Body of pancreas (tissue), 4 donors: ENCODE results near the gene NFX1. TPM values are rescaled to one million over a fixed set of nuclear protein-coding genes. Genes with fewer than 3 reads are reported as not detected.

ENCODE experiments used
- ATAC-seq: fragments of 150-250 bp; one replicate; pipeline ENCODE4 v1.9.1; 2016
- DNase-seq, 4 donors: peaks; one replicate each; pipeline ENCODE4 v3.0.0-alpha.2; 2019
- H3K27ac ChIP-seq, 4 donors: fragments of 200-600 bp; sonication (generic); 1 replicate in 3 of 4; 2 replicates in 1 of 4; pipeline versions ENCODE4 v1.5.1 to v1.6.1; 2016 to 2019; ENCODE audit warnings: mild to moderate bottlenecking in 1 of 4, mixed read lengths in 1 of 4, moderate library complexity in 1 of 4
- H3K27me3 ChIP-seq, 2 donors: fragments of 200-600 bp; sonication (generic); one replicate each; pipeline ENCODE4 v1.6.0; 2016; ENCODE audit warnings: mild to moderate bottlenecking in 1 of 2
- H3K36me3 ChIP-seq, 2 donors: fragments of 200-600 bp; sonication (generic); replicated peaks in 1 of 2; 2 replicates each; pipeline ENCODE4 v1.5.1; 2016; ENCODE audit warnings: low read depth in 2 of 2; ENCODE audit not compliant: insufficient read depth in 1 of 2
- H3K4me1 ChIP-seq: fragments of 200-600 bp; sonication (generic); one replicate; pipeline ENCODE4 v1.6.0; 2016
- H3K4me3 ChIP-seq, 2 donors: fragments of 200-600 bp; sonication (generic); 1 replicate in 1 of 2; 2 replicates in 1 of 2; pipeline ENCODE4 v1.5.1; 2016 to 2019
- H3K9me3 ChIP-seq, 3 donors: fragments of 200-600 bp; sonication (generic); 1 replicate in 2 of 3; 2 replicates in 1 of 3; pipeline ENCODE4 v1.5.1; 2016
- CTCF ChIP-seq, 7 experiments: fragments of 450-650 bp in 4 of 7; fragments of 200-600 bp in 3 of 7; sonication (generic) in 3 of 7; IDR thresholded peaks; one replicate each; pipeline ENCODE4 v1.5.1; 2016 to 2019; ENCODE audit warnings: antibody characterized with exemption in 7 of 7
- POLR2A ChIP-seq, 3 donors: fragments of 450-650 bp; IDR thresholded peaks; one replicate each; pipeline ENCODE4 v1.6.1; 2016; ENCODE audit warnings: antibody characterized with exemption in 3 of 3, mild to moderate bottlenecking in 2 of 3
- WGBS, 2 donors: methylation state at CpG; one replicate each; pipeline ENCODE4 v1.1.5; 2017; 5-methylcytosine and 5-hydroxymethylcytosine counted together
- intact Hi-C: fragments of 100-400 bp; cut with DNase I; formaldehyde crosslinking; loops from one replicate; pipeline ENCODE4 v1.15.1; 2023
- total RNA-seq, 2 donors: library from RNA; depleted of rRNA; stranded (reverse); fragments of >200 nt; gene quantifications; one replicate each; pipeline ENCODE4 v1.1.0, GENCODE V29; 2016

NFX1 gene
- total RNA-seq, 2 donors from 2014 or later, result 22.1 to 26.4 TPM

DNA sequence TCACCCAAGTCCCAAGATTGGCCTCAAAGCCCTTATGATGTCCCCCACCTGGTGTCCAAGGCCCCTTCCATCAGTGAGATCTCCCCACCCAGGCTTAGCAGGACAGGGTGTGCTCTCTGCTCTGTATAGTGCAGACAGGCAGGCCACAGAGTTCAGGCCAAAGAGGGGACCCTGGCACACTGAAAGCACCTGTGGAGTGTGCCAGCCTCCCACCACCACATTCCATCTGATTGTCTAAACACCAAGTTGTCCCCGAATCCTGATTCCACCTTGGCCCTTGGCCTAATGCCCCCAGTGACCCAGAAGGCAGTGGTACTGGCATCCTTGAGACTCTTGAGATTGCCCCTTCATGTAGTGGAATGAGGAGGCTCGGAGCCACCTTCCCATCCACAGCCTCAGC, 45.0 kb upstream of the NFX1 start:
- Histone ChIP-seq H3K27me3 (no peaks in the 10 kb centered on the region), H3K27ac (no peak overlapping the region), H3K36me3 (no peaks in the 10 kb centered on the region), H3K9me3 (no peaks in the 10 kb centered on the region), H3K4me3 (no peak overlapping the region), H3K4me1 (no peaks in the 10 kb centered on the region)
- intact Hi-C loops, result no loop called here
- ATAC-seq (no peak), DNase-seq (no peak)
- 75 to 94% methylated on average over 2 of the region's 2 CpGs for WGBS, 2 donors
- TF ChIP-seq POLR2A (IDR thresholded peaks at IDR 0.05) (no peak), CTCF (IDR thresholded peaks at IDR 0.05) (no peak)

- no peak overlapping the region for H3K27ac ChIP-seq
These were observed 44.0 kb upstream of the NFX1 start for GRCh38 chr9:33246269-33246860.

GRCh38 chr9:33248606-33249005, 41.7 kb upstream of the NFX1 start:
- intact Hi-C loops, result no loop called here
- TF ChIP-seq POLR2A (IDR thresholded peaks at IDR 0.05), result no peak
- no peak for TF ChIP-seq CTCF (IDR thresholded peaks at IDR 0.05)

More at GRCh38 chr9:33246269-33246860, 44.0 kb upstream of the NFX1 start:
- DNase-seq, result no peak
- Histone ChIP-seq H3K4me1 (no peaks in the 10 kb centered on the region), H3K27me3 (no peaks in the 10 kb centered on the region), H3K9me3 (no peaks in the 10 kb centered on the region), H3K4me3 (no peak overlapping the region), H3K36me3 (no peaks in the 10 kb centered on the region)
- 86 to 87% methylated on average over 8 to 9 of the region's 9 CpGs for WGBS, 2 donors
- no peak for ATAC-seq
- TF ChIP-seq CTCF (IDR thresholded peaks at IDR 0.05), result no peak
- no peak for TF ChIP-seq POLR2A (IDR thresholded peaks at IDR 0.05)
- intact Hi-C loops, result no loop called here

DNA sequence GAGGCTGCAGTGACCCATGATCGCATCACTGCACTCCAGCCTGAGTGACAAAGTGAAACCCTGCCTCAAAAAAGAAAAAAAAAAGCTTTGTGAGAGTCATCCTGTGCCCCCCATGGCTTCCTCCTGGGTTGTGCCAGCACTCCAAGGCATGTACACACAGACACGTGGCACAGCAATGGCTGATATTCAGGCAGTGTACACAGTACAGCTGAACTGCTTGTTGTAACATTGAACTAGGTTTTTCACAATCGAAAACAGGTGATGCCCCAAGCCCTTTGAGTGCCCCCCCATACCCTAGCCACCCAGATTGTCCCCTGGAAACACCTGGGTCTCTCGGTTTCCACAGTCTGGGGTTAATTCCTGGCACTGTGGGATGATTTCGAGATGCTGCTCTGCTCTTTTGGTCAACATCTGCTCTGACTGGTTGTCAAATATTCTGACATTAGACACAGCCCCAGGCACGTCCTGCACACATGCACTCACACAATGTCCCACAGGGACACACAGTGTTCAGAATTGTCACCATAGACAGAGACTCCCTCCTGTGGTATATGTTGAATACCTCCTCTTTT, 41.1 kb upstream of the NFX1 start:
- DNase-seq (no peak), ATAC-seq (no peak)
- H3K9me3 ChIP-seq, result no peaks in the 10 kb centered on the region
- WGBS, 2 donors, result 68 to 76% methylated on average over 4 to 6 of the region's 6 CpGs
- intact Hi-C loops, result no loop called here
- no peak overlapping the region for H3K4me3 ChIP-seq
- no peaks in the 10 kb centered on the region for H3K27me3 ChIP-seq
- no peaks in the 10 kb centered on the region for H3K4me1 ChIP-seq
- H3K36me3 ChIP-seq, result peaks cover 0 to 3% of the 10 kb centered on the region in 2 donors
- no peak overlapping the region for H3K27ac ChIP-seq
- TF ChIP-seq POLR2A (IDR thresholded peaks at IDR 0.05) (no peak), CTCF (IDR thresholded peaks at IDR 0.05) (no peak)

More at GRCh38 chr9:33248606-33249005, 41.7 kb upstream of the NFX1 start:
- H3K27me3 ChIP-seq, result no peaks in the 10 kb centered on the region
- no peaks in the 10 kb centered on the region for H3K9me3 ChIP-seq
- no peak overlapping the region for H3K4me3 ChIP-seq
- DNase-seq (no peak), ATAC-seq (no peak)
- peaks cover 0 to 3% of the 10 kb centered on the region in 2 donors for H3K36me3 ChIP-seq
- WGBS, 2 donors, result 84 to 89% methylated on average over 3 of the region's 3 CpGs
- no peaks in the 10 kb centered on the region for H3K4me1 ChIP-seq
- H3K27ac ChIP-seq, result no peak overlapping the region

GRCh38 chr9:33249983-33250382, 40.3 kb upstream of the NFX1 start:
- H3K36me3 ChIP-seq, result peaks cover 0 to 11% of the 10 kb centered on the region in 2 donors
- H3K27me3 ChIP-seq, result no peaks in the 10 kb centered on the region
- no peak overlapping the region for H3K4me3 ChIP-seq
- no peaks in the 10 kb centered on the region for H3K9me3 ChIP-seq
- no peak for ATAC-seq
- TF ChIP-seq CTCF (IDR thresholded peaks at IDR 0.05) (no peak), POLR2A (IDR thresholded peaks at IDR 0.05) (no peak)
- H3K4me1 ChIP-seq, result no peaks in the 10 kb centered on the region
- intact Hi-C loops, result no loop called here
- DNase-seq, result no peak
- 94% methylated on average over 2 of the region's 2 CpGs for WGBS, 2 donors
- H3K27ac ChIP-seq, result no peak overlapping the region
